Liver (tissue), 9 donors: ENCODE measurements around the gene DERA. TPM values are rescaled to one million over a fixed set of nuclear protein-coding genes. Genes with fewer than 3 reads are reported as not detected.

ENCODE experiments used
- DNase-seq: peaks from one replicate; pipeline ENCODE4 v3.0.0-alpha.2; 2017; ENCODE audit warnings: low spot score
- H3K27ac ChIP-seq, 2 donors: one replicate each; pipeline ENCODE4 v1.7.0; 2013; ENCODE audit warnings: inconsistent platforms in 2 of 2, low read length in 2 of 2, control low read depth in 1 of 2, low read depth in 1 of 2, mild to moderate bottlenecking in 1 of 2
- H3K27me3 ChIP-seq, 4 donors: one replicate each; pipeline versions ENCODE4 v1.6.1 to v1.7.0; 2013; ENCODE audit warnings: low read length in 3 of 4, inconsistent platforms in 1 of 4, mild to moderate bottlenecking in 1 of 4, moderate library complexity in 1 of 4; ENCODE audit not compliant: control insufficient read depth in 4 of 4, insufficient read depth in 4 of 4
- H3K36me3 ChIP-seq, 4 donors: one replicate each; pipeline versions ENCODE4 v1.6.1 to v1.7.0; 2013; ENCODE audit warnings: low read length in 3 of 4, mild to moderate bottlenecking in 3 of 4, low read depth in 1 of 4, moderate library complexity in 1 of 4; ENCODE audit not compliant: control insufficient read depth in 4 of 4, insufficient read depth in 3 of 4
- H3K4me1 ChIP-seq, 4 donors: one replicate each; pipeline versions ENCODE4 v1.6.1 to v1.7.0; 2013; ENCODE audit warnings: low read length in 3 of 4, mild to moderate bottlenecking in 3 of 4, moderate library complexity in 1 of 4; ENCODE audit not compliant: control insufficient read depth in 4 of 4, insufficient read depth in 4 of 4
- H3K4me3 ChIP-seq, 3 donors: one replicate each; pipeline versions ENCODE4 v1.6.1 to v1.7.0; 2013; ENCODE audit warnings: low read length in 3 of 3, control low read depth in 1 of 3, low read depth in 1 of 3, mild to moderate bottlenecking in 1 of 3
- H3K9ac ChIP-seq, 2 donors: one replicate each; pipeline ENCODE4 v1.7.0; 2013; ENCODE audit warnings: low read length in 2 of 2, mild to moderate bottlenecking in 2 of 2, moderate library complexity in 2 of 2, control low read depth in 1 of 2, low read depth in 1 of 2
- H3K9me3 ChIP-seq, 4 donors: one replicate each; pipeline versions ENCODE4 v1.6.1 to v1.7.0; 2013; ENCODE audit warnings: low read length in 3 of 4; ENCODE audit not compliant: control insufficient read depth in 4 of 4
- CTCF ChIP-seq: fragments of 150-350 bp; IDR thresholded peaks from 2 replicates; pipeline ENCODE4 v1.5.1; 2017; ENCODE audit warnings: improper control_type of control experiment, low read depth, low read length; ENCODE audit not compliant: missing input control
- EGR1 ChIP-seq, 2 donors: IDR thresholded peaks; 2 replicates each; pipeline ENCODE4 v1.6.1; 2016 to 2018; ENCODE audit warnings: antibody characterized with exemption in 2 of 2, low read depth in 2 of 2
- FOXA1 ChIP-seq: IDR thresholded peaks from 2 replicates; pipeline ENCODE4 v1.6.1; 2016; ENCODE audit warnings: antibody characterized with exemption
- FOXA2 ChIP-seq: IDR thresholded peaks from 2 replicates; pipeline ENCODE4 v1.6.1; 2016; ENCODE audit warnings: antibody characterized with exemption
- GABPA ChIP-seq, 2 donors: IDR thresholded peaks in 1 of 2; conservative IDR thresholded peaks in 1 of 2; 2 replicates each; pipeline ENCODE4 v1.6.1; 2016; ENCODE audit warnings: antibody characterized with exemption in 2 of 2, mild to moderate bottlenecking in 1 of 2, moderate library complexity in 1 of 2
- HNF4A ChIP-seq, 2 donors: conservative IDR thresholded peaks; 2 replicates each; pipeline ENCODE4 v1.6.1; 2016; ENCODE audit warnings: antibody characterized with exemption in 2 of 2, mild to moderate bottlenecking in 2 of 2
- HNF4G ChIP-seq: IDR thresholded peaks from 2 replicates; pipeline ENCODE4 v1.6.1; 2016; ENCODE audit warnings: antibody characterized with exemption
- JUND ChIP-seq, 2 donors: IDR thresholded peaks; 2 replicates each; pipeline ENCODE4 v1.6.1; 2016; ENCODE audit warnings: antibody characterized with exemption in 2 of 2
- NR2F2 ChIP-seq: IDR thresholded peaks from 2 replicates; pipeline ENCODE4 v1.6.1; 2016; ENCODE audit warnings: antibody characterized with exemption
- RAD21 ChIP-seq, 2 donors: IDR thresholded peaks; 2 replicates each; pipeline ENCODE4 v1.6.1; 2016; ENCODE audit warnings: antibody characterized with exemption in 2 of 2, mild to moderate bottlenecking in 2 of 2
- REST ChIP-seq: IDR thresholded peaks from 2 replicates; pipeline ENCODE4 v1.6.1; 2016; ENCODE audit warnings: antibody characterized with exemption, mild to moderate bottlenecking
- RXRA ChIP-seq, 2 donors: IDR thresholded peaks; 2 replicates each; pipeline ENCODE4 v1.6.1; 2017 to 2018; ENCODE audit warnings: antibody characterized with exemption in 2 of 2, mild to moderate bottlenecking in 1 of 2
- SP1 ChIP-seq: IDR thresholded peaks from 2 replicates; pipeline ENCODE4 v1.6.1; 2018; ENCODE audit warnings: antibody characterized with exemption, mild to moderate bottlenecking
- TAF1 ChIP-seq: conservative IDR thresholded peaks from 2 replicates; pipeline ENCODE4 v1.6.1; 2016; ENCODE audit warnings: antibody characterized with exemption, mild to moderate bottlenecking
- YY1 ChIP-seq: IDR thresholded peaks from 2 replicates; pipeline ENCODE4 v1.6.1; 2016; ENCODE audit warnings: antibody characterized with exemption, mild to moderate bottlenecking
- ZBTB33 ChIP-seq: IDR thresholded peaks from 2 replicates; pipeline ENCODE4 v1.6.1; 2016; ENCODE audit warnings: antibody characterized with exemption
- WGBS: extraction: QIAGEN DNeasy Blood & Tissue Kit; methylation state at CpG from one replicate; pipeline ENCODE4 v1.1.7; 2013; 5-methylcytosine and 5-hydroxymethylcytosine counted together
- polyA plus RNA-seq, 2 donors: library from polyadenylated mRNA; stranded (reverse) in 1 of 2; unstranded in 1 of 2; fragments of 200-250 nt in 1 of 2; fragments of >200 nt in 1 of 2; fragmentation: Nextera tagmentation in 1 of 2; extraction: Ambion mirVana in 1 of 2; gene quantifications; one replicate each; pipeline versions ENCODE4 v1.2.1 to v1.2.3, GENCODE V29; 2013 to 2015
- total RNA-seq, 2 donors: library from RNA; depleted of rRNA; stranded (reverse); fragments of >200 nt; gene quantifications; one replicate each; pipeline ENCODE4 v1.2.3, GENCODE V29; 2014
- TF ChIP-seq, protein P1 (sequence below): IDR thresholded peaks from 2 replicates; pipeline ENCODE4 v1.6.1; 2016; ENCODE audit warnings: antibody characterized with exemption
- TF ChIP-seq, protein P2 (sequence below): IDR thresholded peaks from 2 replicates; pipeline ENCODE4 v1.6.1; 2016; ENCODE audit warnings: antibody characterized with exemption
- donor health status: healthy.
- donor health status: healthy.
- donor health status: healthy.
- donor health status: healthy.
- donor health status: healthy.

DERA gene
- total and polyA plus RNA-seq, 4 donors = 32.9 to 65.2 (median 52.4) TPM

- no peak overlapping the region for H3K4me3 ChIP-seq
- peaks cover 0 to 5% (median 1%) of the 10 kb centered on the region in 4 donors for H3K9me3 ChIP-seq
- DNase-seq = no peak
- no peaks in the 10 kb centered on the region for H3K4me1 ChIP-seq
- peaks cover 2 to 27% (median 8%) of the 10 kb centered on the region in 4 donors for H3K36me3 ChIP-seq
- H3K9ac ChIP-seq = no peak overlapping the region
- 80% methylated on average over 6 of the region's 6 CpGs for WGBS
- no peak overlapping the region for H3K27ac ChIP-seq
- TF ChIP-seq EGR1 (IDR thresholded peaks at IDR 0.05; ENCODE audit: low read depth in 2 of 2) = no peak
- TF ChIP-seq CTCF = no peak
- TF ChIP-seq, protein P1, sequence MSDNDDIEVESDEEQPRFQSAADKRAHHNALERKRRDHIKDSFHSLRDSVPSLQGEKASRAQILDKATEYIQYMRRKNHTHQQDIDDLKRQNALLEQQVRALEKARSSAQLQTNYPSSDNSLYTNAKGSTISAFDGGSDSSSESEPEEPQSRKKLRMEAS = no peak
- TF ChIP-seq HNF4A (conservative IDR thresholded peaks at IDR 0.05) = no peak
- TF ChIP-seq TAF1 = no peak
- no peak for TF ChIP-seq ZBTB33
- no peak for TF ChIP-seq RXRA (IDR thresholded peaks at IDR 0.05)
- no peak for TF ChIP-seq FOXA2
- TF ChIP-seq GABPA (IDR thresholded peaks at IDR 0.05 in 1 of 2, conservative IDR thresholded peaks at IDR 0.05 in 1 of 2) = no peak
- no peak for TF ChIP-seq HNF4G
- no peak for TF ChIP-seq RAD21 (IDR thresholded peaks at IDR 0.05)
- no peak for TF ChIP-seq REST
- TF ChIP-seq SP1 = no peak
- no peak for TF ChIP-seq YY1
- TF ChIP-seq, protein P2, sequence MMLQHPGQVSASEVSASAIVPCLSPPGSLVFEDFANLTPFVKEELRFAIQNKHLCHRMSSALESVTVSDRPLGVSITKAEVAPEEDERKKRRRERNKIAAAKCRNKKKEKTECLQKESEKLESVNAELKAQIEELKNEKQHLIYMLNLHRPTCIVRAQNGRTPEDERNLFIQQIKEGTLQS = no peak
- TF ChIP-seq JUND (IDR thresholded peaks at IDR 0.05) = no peak
- no peaks in the 10 kb centered on the region for H3K27me3 ChIP-seq
These were observed 126.4 kb downstream of the DERA start for GRCh38 chr12:16037533-16037932.

GRCh38 chr12:16043480-16043879 lies 132.3 kb downstream of the DERA start:
- DNase-seq = no peak
- no peak overlapping the region for H3K4me3 ChIP-seq
- H3K9me3 ChIP-seq = peaks cover 1 to 11% (median 5%) of the 10 kb centered on the region in 4 donors
- 87% methylated on average over 1 of the region's 1 CpG for WGBS
- no peaks in the 10 kb centered on the region for H3K4me1 ChIP-seq
- H3K27me3 ChIP-seq = no peaks in the 10 kb centered on the region
- no peak overlapping the region for H3K27ac ChIP-seq
- peaks cover 0 to 6% (median 2%) of the 10 kb centered on the region in 4 donors for H3K36me3 ChIP-seq
- H3K9ac ChIP-seq = no peak overlapping the region
- TF ChIP-seq HNF4G = no peak
- TF ChIP-seq CTCF = no peak
- no peak for TF ChIP-seq GABPA (IDR thresholded peaks at IDR 0.05 in 1 of 2, conservative IDR thresholded peaks at IDR 0.05 in 1 of 2)
- no peak for TF ChIP-seq EGR1 (IDR thresholded peaks at IDR 0.05; ENCODE audit: low read depth in 2 of 2)
- TF ChIP-seq JUND (IDR thresholded peaks at IDR 0.05) = no peak
- TF ChIP-seq FOXA2 = no peak
- no peak for TF ChIP-seq NR2F2
- no peak for TF ChIP-seq HNF4A (conservative IDR thresholded peaks at IDR 0.05)
- no peak for TF ChIP-seq RAD21 (IDR thresholded peaks at IDR 0.05)
- no peak for TF ChIP-seq SP1
- TF ChIP-seq TAF1 = no peak
- TF ChIP-seq YY1 = no peak
- TF ChIP-seq, protein P1 = no peak
- TF ChIP-seq FOXA1 = no peak
- no peak for TF ChIP-seq ZBTB33
- TF ChIP-seq, protein P2 = no peak
- no peak for TF ChIP-seq RXRA (IDR thresholded peaks at IDR 0.05)
